ENCODE results near the gene RNF145.
"Not testable (repeated sequence)": the region's sequence is repeated elsewhere in the genome, so short reads cannot be mapped to it uniquely, and the experiment has no call there.

The RNF145 gene

GRCh38 chr5:159156426-159157238, 52.7 kb downstream of the RNF145 start:
- peak; percentile 76 for DNase-seq (ENCODE audit: low spot score)

- no peak for DNase-seq (ENCODE audit: low spot score)
Measured at GRCh38 chr5:159155960-159156359, 53.4 kb downstream of the RNF145 start.

GRCh38 chr5:159152876-159153275, 56.5 kb downstream of the RNF145 start:
- DNase-seq (ENCODE audit: low spot score): no peak

GRCh38 chr5:159149085-159149484, 60.3 kb downstream of the RNF145 start:
- DNase-seq (ENCODE audit: low spot score): no peak

- DNase-seq (ENCODE audit: low spot score): no peak
Measured at GRCh38 chr5:159147976-159148375, 61.4 kb downstream of the RNF145 start.

GRCh38 chr5:159146839-159147238, 62.5 kb downstream of the RNF145 start:
- DNase-seq (ENCODE audit: low spot score): no peak

- DNase-seq (ENCODE audit: low spot score): not testable (repeated sequence)
Measured at GRCh38 chr5:159145160-159145559, 64.2 kb downstream of the RNF145 start.

GRCh38 chr5:159139802-159140201, 69.6 kb downstream of the RNF145 start:
- no peak for DNase-seq (ENCODE audit: low spot score)

GRCh38 chr5:159135896-159136531, 73.3 kb downstream of the RNF145 start:
- DNase-seq (ENCODE audit: low spot score): peak; percentile 91

- peak; percentile 67 for DNase-seq (ENCODE audit: low spot score)
Measured at GRCh38 chr5:159133041-159133741, 76.2 kb downstream of the RNF145 start.

- DNase-seq (ENCODE audit: low spot score): no peak
Measured at GRCh38 chr5:159132429-159133040, 76.8 kb downstream of the RNF145 start.

- DNase-seq (ENCODE audit: low spot score): no peak
Measured at GRCh38 chr5:159131951-159132350, 77.4 kb downstream of the RNF145 start.

GRCh38 chr5:159130871-159131270, 78.5 kb downstream of the RNF145 start:
- DNase-seq (ENCODE audit: low spot score): no peak

GRCh38 chr5:159128070-159128541, 81.2 kb downstream of the RNF145 start:
- no peak for DNase-seq (ENCODE audit: low spot score)

GRCh38 chr5:159123700-159124099, 85.7 kb downstream of the RNF145 start:
- no peak for DNase-seq (ENCODE audit: low spot score)

- DNase-seq (ENCODE audit: low spot score): no peak
Measured at GRCh38 chr5:159123189-159123588, 86.2 kb downstream of the RNF145 start.

- DNase-seq (ENCODE audit: low spot score): no peak
Measured at GRCh38 chr5:159121061-159121460, 88.3 kb downstream of the RNF145 start.

- DNase-seq (ENCODE audit: low spot score): no peak
Measured at GRCh38 chr5:159120446-159120845, 88.9 kb downstream of the RNF145 start.

- not testable (repeated sequence) for DNase-seq (ENCODE audit: low spot score)
Measured at GRCh38 chr5:159119842-159120241, 89.5 kb downstream of the RNF145 start.

GRCh38 chr5:159118958-159119659, 90.2 kb downstream of the RNF145 start:
- not testable (repeated sequence) for DNase-seq (ENCODE audit: low spot score)

GRCh38 chr5:159113405-159113804, 95.9 kb downstream of the RNF145 start:
- no peak for DNase-seq (ENCODE audit: low spot score)

GRCh38 chr5:159112436-159112835, 96.9 kb downstream of the RNF145 start:
- no peak for DNase-seq (ENCODE audit: low spot score)
